Transverse colon (tissue), 4 donors: ENCODE measurements around the gene TMEM74B.

Experiments
- POLR2AphosphoS5 ChIP-seq, 3 donors: sonication (generic); formaldehyde crosslinking; IDR thresholded peaks; one replicate each; pipeline ENCODE4 v1.6.1; 2016; ENCODE audit warnings: antibody characterized with exemption in 3 of 3
- TF ChIP-seq, protein P1 (sequence below), 5 experiments: fragments of 200-600 bp in 3 of 5; fragments of 450-650 bp in 2 of 5; sonication (generic) in 3 of 5; IDR thresholded peaks; 1 replicate in 2 of 5; 2 replicates in 3 of 5; pipeline ENCODE4 v1.5.1; 2016 to 2017; ENCODE audit warnings: antibody characterized with exemption in 5 of 5, inconsistent platforms in 3 of 5, mild to moderate bottlenecking in 2 of 5, moderate library complexity in 1 of 5

DNA sequence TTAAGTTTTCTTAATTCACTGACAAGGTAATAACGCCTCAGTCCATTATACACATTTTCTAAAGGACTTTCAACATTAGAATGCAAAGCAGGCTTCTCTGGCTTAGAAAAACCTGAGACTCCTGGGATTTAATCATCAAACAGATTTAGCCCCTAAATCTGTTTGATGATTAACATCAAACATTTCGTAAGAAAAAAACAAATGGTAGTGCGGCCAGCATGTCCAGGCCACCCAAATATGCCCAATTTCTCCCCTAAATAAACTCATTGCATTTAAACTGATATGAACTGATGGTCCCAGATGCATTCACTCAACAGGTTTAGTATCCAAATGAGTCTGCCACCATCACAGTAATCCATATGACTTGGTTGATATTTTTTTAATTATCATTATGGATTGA, 6.2 kb downstream of the TMEM74B start:
- no peak for TF ChIP-seq POLR2AphosphoS5 (IDR thresholded peaks at IDR 0.05)
- TF ChIP-seq, protein P1, sequence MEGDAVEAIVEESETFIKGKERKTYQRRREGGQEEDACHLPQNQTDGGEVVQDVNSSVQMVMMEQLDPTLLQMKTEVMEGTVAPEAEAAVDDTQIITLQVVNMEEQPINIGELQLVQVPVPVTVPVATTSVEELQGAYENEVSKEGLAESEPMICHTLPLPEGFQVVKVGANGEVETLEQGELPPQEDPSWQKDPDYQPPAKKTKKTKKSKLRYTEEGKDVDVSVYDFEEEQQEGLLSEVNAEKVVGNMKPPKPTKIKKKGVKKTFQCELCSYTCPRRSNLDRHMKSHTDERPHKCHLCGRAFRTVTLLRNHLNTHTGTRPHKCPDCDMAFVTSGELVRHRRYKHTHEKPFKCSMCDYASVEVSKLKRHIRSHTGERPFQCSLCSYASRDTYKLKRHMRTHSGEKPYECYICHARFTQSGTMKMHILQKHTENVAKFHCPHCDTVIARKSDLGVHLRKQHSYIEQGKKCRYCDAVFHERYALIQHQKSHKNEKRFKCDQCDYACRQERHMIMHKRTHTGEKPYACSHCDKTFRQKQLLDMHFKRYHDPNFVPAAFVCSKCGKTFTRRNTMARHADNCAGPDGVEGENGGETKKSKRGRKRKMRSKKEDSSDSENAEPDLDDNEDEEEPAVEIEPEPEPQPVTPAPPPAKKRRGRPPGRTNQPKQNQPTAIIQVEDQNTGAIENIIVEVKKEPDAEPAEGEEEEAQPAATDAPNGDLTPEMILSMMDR (IDR thresholded peaks at IDR 0.05) = no peak
